GM18499 (cell line): Measurements from ENCODE around the gene TKT.

Experiments
- ATAC-seq: cut with Tn5 transposase; IDR thresholded peaks from one replicate; pipeline ENCODE4 v1.9.1; 2021; ENCODE audit warnings: moderate number of reproducible peaks; ENCODE audit not compliant: insufficient read depth, unreplicated experiment

Gene TKT

GRCh38 chr3:53185761-53186465 lies 69.9 kb downstream of the TKT start:
- no peak for ATAC-seq

DNA sequence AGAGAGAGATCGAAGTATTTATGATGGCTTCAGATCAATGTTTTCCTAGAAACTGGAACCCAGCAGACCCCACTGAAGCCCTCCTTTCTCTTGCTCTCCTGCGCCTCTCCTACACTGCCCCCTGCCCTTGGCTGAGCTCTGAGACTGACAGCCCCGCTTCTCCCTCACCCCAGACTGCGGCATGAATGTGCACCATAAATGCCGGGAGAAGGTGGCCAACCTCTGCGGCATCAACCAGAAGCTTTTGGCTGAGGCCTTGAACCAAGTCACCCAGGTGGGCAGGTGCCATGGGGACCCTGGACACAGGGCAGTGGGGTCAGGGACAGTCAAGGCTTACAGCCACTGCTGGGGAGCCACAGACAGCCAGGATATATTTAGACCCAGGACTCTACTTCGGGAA lies 71.1 kb downstream of the TKT start:
- ATAC-seq = no peak

DNA sequence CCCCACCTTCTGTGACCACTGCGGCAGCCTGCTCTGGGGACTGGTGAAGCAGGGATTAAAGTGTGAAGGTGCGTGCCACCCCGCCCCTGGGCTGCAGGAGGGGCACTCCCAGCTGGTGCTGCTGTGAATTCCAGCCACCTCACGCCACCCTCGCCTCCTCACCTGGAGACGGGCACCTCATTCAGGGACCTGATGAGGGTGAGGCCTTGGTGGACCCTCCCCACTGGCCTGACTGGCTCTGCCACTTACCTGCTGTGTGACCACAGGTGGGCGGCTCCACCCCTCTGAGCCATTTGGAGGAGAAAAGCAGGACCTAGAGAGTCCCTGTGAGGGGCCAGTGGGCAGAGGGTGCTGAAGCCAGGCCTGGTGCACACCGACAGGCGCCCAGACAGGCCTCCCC lies 72.3 kb downstream of the TKT start:
- ATAC-seq = no peak

DNA sequence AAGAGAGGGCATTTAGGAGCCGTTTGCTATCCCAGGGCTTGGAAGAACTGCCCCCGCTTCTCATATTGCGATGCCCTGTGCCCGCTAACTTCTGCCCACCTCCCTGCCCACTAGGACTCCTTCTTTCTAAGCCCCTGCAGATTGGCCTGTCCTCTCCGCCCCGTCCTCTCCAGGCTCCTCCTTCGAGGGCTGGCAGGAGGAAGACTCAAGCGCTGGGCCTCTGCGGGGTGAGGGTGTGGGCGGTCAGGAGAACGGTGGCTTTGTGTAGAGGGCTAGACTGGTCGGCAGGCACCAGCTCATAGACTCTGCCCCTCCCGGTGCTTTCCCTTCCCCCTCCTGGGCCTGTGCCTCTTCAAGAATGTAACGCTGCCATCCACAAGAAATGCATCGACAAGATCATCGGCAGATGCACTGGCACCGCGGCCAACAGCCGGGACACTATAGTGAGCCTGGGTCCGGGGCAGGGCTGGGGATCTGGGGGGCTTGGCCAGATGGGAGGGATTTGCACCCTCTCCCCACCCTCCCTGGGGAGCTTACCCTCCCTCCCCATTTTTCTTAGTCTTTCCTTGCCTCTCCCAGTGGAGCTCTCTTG lies 73.0 kb downstream of the TKT start:
- no peak for ATAC-seq

GRCh38 chr3:53181528-53181927 lies 74.3 kb downstream of the TKT start:
- ATAC-seq = no peak

- no peak for ATAC-seq
Observed at GRCh38 chr3:53181024-53181371, 74.8 kb downstream of the TKT start.

- ATAC-seq = peak; percentile 86
Observed at GRCh38 chr3:53180305-53181023, 75.4 kb downstream of the TKT start.

- no peak for ATAC-seq
Observed at GRCh38 chr3:53179580-53179979, 76.2 kb downstream of the TKT start.

GRCh38 chr3:53178246-53178645 lies 77.6 kb downstream of the TKT start:
- ATAC-seq = no peak

DNA sequence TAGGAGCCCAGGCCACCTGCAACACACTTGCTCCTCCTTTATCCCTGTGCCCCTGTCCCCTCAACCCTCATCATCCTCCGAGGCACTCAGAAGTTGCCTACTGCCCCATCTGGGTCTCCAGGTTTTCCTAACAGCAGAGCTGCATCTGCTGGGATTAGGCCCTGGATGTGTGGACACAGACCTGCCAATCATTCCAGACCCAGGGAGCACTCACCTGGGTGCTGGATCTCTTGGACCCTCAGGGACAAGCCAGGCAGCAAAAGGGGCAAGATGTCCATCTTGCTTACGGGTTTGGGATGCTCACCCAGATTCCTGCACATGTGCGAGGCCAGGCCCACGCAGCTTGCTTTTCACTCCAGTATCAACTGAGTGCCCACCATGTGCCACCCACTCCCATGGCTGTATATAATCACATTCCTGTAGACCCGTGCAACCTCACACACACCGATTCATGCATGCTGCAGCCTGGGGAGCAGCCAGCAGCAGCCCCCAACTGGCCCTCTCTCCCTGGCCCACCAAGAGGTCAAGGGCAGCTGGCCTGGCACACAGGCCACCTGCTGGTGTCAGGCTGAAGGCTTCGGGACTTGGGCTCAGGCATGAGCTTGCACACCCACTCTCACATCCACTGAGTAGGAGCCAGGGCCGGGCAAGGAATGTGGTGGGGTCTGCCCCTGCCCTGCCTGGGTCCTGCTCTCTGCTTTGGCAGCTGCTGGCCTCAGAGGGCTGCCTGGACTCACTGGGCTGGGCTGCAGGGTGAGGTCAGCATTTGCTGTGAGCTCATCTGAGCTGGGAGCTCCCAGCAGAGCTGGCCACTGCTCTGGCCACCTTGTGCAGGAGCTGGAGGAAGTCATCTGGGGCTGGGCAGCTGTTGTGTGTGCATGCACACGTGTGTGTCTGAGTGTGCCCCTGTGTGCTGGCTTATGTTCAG lies 79.9 kb downstream of the TKT start:
- no peak for ATAC-seq
